Measurements from ENCODE around the gene DNAJC5. TPM values are rescaled to one million over a fixed set of nuclear protein-coding genes. Genes with fewer than 3 reads are reported as not detected.

The DNAJC5 gene
- total and polyA plus RNA-seq, 7 donors = 13.1 to 33.6 (median 20.9) TPM

DNA sequence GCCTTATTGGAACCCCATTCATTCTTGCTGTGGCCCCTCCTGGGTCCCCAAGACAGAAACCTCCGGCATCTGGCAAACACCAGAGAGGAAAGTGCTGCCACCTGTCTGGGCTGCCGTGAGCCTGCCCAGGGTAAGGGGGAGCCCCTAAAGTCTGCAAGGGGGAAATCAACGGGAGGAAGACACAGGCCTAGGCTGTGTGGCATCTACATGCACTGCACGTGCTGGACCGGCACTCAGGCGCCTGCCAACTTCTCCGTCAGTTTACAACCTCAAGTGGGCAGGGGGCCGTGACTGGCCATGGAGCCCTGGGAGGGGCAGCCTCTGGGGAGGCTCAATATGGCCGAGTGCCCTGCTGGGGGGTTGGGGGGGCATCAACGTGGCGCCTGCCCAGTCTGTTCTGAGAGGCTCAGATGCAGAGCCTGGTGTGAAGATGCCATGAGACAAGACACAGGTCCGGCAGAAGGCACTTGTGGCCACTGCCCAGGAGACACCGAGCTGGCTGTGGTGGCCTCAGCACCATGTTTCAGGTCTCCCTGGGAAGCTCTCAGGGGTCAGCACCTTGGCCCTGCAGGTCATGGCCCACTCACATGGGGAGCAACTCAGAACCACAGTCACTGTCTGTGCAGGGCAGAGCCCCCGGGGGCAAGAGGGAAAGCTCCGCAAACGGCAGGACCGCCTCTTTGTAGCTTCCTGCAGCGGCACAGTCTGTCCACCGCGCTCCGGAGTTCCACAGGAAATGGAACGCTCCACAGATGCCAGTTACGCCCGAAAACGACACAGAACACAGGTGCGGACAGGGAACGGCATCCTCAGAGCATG, 52.9 kb downstream of the DNAJC5 start:
- intact Hi-C loops (cut with DNase I) = no loop called here
- Histone ChIP-seq H3K36me3 (ENCODE audit: insufficient read depth in 1 of 2, low read depth in 1 of 2) (peaks cover 3 to 35% of the 10 kb centered on the region in 2 donors), H3K4me1 (peaks cover 81% of the 10 kb centered on the region), H3K27ac (peak overlapping the region; percentile 96), H3K9me3 (no peaks in the 10 kb centered on the region), H3K4me3 (no peak overlapping the region), H3K27me3 (ENCODE audit: insufficient read depth in 3 of 3, low read length in 2 of 3) (no peaks in the 10 kb centered on the region)
- TF ChIP-seq CTCF (IDR thresholded peaks at IDR 0.05) = no peak
- no peak for ATAC-seq
- 19 to 52% (median 26%) methylated on average over 27 of the region's 27 CpGs for WGBS, 3 donors
- peak in 1 of 2 donors; percentile 17 for DNase-seq

DNA sequence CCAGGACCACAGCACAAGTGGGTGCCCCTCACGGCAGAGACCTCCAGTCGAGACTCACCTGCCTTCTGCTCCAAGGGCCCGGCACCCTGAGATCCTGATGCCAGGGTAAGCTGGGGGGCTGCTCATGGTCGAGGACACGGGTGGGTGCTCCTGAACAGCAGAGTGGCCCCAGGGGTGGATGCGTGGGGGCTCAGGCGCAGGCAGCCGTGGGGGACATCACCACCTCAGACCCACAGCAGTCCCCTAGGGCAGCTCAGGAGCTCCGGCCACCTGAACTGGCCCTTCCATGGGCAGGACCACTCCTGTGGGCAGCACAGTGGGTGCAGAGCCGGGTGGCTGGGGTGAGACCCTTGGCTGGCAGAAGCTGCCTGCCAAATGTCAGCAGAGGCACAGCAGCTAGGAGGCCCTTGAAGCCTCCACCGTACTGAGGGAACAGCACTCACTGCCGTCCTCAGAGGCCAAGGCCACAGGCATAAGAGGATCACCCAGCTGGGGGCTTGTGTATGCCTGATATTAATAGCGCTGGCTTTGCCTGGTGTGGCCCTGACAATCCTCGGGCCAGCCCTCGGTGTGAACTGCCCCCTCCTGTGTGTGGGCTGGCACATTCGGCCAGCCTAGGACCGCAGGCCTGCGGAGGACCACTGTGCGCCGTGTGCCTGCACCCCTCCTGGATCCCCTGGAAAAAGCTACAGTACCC, 55.9 kb downstream of the DNAJC5 start:
- 33 to 45% (median 33%) methylated on average over 18 to 20 of the region's 20 CpGs for WGBS, 3 donors
- DNase-seq (no peak), ATAC-seq (peak in 3 of 4 donors; percentile 21 to 30 (median 25))
- TF ChIP-seq CTCF (IDR thresholded peaks at IDR 0.05) = no peak
- Histone ChIP-seq H3K4me1 (peaks cover 89% of the 10 kb centered on the region), H3K4me3 (peak overlapping the region; percentile 58), H3K9me3 (no peaks in the 10 kb centered on the region), H3K36me3 (ENCODE audit: insufficient read depth in 1 of 2, low read depth in 1 of 2) (peaks cover 0 to 5% of the 10 kb centered on the region in 2 donors), H3K27me3 (ENCODE audit: insufficient read depth in 3 of 3, low read length in 2 of 3) (no peaks in the 10 kb centered on the region), H3K27ac (peak overlapping the region; percentile 96)
- intact Hi-C loops (cut with DNase I) = no loop called here

GRCh38 chr20:63951398-63952209, 56.7 kb downstream of the DNAJC5 start:
- Histone ChIP-seq H3K4me3 (peak overlapping the region; percentile 58), H3K27ac (peak overlapping the region; percentile 96), H3K27me3 (ENCODE audit: insufficient read depth in 3 of 3, low read length in 2 of 3) (no peaks in the 10 kb centered on the region), H3K4me1 (peaks cover 83% of the 10 kb centered on the region), H3K36me3 (ENCODE audit: insufficient read depth in 1 of 2, low read depth in 1 of 2) (no peaks in the 10 kb centered on the region), H3K9me3 (no peaks in the 10 kb centered on the region)
- ATAC-seq = peak in 1 of 4 donors; percentile 9
- intact Hi-C loops (cut with DNase I) = no loop called here
- TF ChIP-seq CTCF (IDR thresholded peaks at IDR 0.05) = no peak
- WGBS, 3 donors = 33 to 46% (median 35%) methylated on average over 14 to 17 of the region's 17 CpGs
- no peak for DNase-seq

GRCh38 chr20:63952210-63952535, 57.2 kb downstream of the DNAJC5 start:
- Histone ChIP-seq H3K4me1 (peaks cover 81% of the 10 kb centered on the region), H3K9me3 (no peaks in the 10 kb centered on the region), H3K4me3 (peak overlapping the region; percentile 58), H3K27ac (peak overlapping the region; percentile 96), H3K27me3 (ENCODE audit: insufficient read depth in 3 of 3, low read length in 2 of 3) (no peaks in the 10 kb centered on the region), H3K36me3 (ENCODE audit: insufficient read depth in 1 of 2, low read depth in 1 of 2) (no peaks in the 10 kb centered on the region)
- no peak for TF ChIP-seq CTCF (IDR thresholded peaks at IDR 0.05)
- WGBS, 3 donors = 17 to 24% (median 19%) methylated on average over 15 of the region's 15 CpGs
- ATAC-seq (no peak), DNase-seq (no peak)
- intact Hi-C loops (cut with DNase I) = no loop called here

All from psoas muscle (tissue), 8 donors.